Right cardiac atrium (tissue), 5 donors: ENCODE results near the gene MAGED2. TPM values are rescaled to one million over a fixed set of nuclear protein-coding genes. Genes with fewer than 3 reads are reported as not detected.
"Not testable (repeated sequence)": the region's sequence is repeated elsewhere in the genome, so short reads cannot be mapped to it uniquely, and the experiment has no call there.

ENCODE experiments used
- ATAC-seq, 2 donors: fragments of 200-7000 bp; cut with Tn5 transposase; one replicate each; pipeline versions ENCODE4 v1.8.0 to v1.9.1; 2020; ENCODE audit warnings: moderate library complexity in 2 of 2, mild to moderate bottlenecking in 1 of 2
- DNase-seq, 3 donors: peaks; one replicate each; pipeline ENCODE4 v3.0.0-alpha.2; 2020
- H3K27ac ChIP-seq: one replicate; pipeline ENCODE4 v1.5.1; 2013; ENCODE audit warnings: mild to moderate bottlenecking, low read length, control low read depth, moderate library complexity
- H3K27me3 ChIP-seq: one replicate; pipeline ENCODE4 v1.6.1; 2013; ENCODE audit not compliant: control insufficient read depth, insufficient read depth
- H3K4me1 ChIP-seq: one replicate; pipeline ENCODE4 v1.6.1; 2013; ENCODE audit warnings: low read length; ENCODE audit not compliant: control insufficient read depth, insufficient read depth
- H3K4me3 ChIP-seq: one replicate; pipeline ENCODE4 v1.5.1; 2013; ENCODE audit warnings: low read length, control low read depth
- H3K9me3 ChIP-seq: one replicate; pipeline ENCODE4 v1.6.1; 2013; ENCODE audit warnings: low read length; ENCODE audit not compliant: control insufficient read depth
- WGBS: extraction: QIAGEN DNeasy Blood & Tissue Kit; methylation state at CpG from one replicate; pipeline ENCODE4 v1.1.7; 2013; 5-methylcytosine and 5-hydroxymethylcytosine counted together
- intact Hi-C, 4 donors: fragments of 100-400 bp; cut with DNase I; formaldehyde crosslinking; loops; one replicate each; pipeline versions ENCODE4 v1.11.0 to v1.14.0; 2022 to 2023
- polyA plus RNA-seq: library from polyadenylated mRNA; stranded (reverse); fragments of 200-250 nt; gene quantifications from one replicate; pipeline ENCODE4 v1.2.3, GENCODE V29; 2013
- total RNA-seq, 4 donors: library from RNA; stranded (reverse); fragmentation: NEBNext Ultra II Directional; extraction: Animal tissue kit (Norgen Biotek cat#: 25700); gene quantifications; one replicate each; pipeline ENCODE4 v1.2.1, GENCODE V29; 2021
- donor health status: healthy with polysubstance abuse.
- donor health status: DM: no; HTN: yes; CAD: no.
- donor health status: DM: no; HTN: no; CAD: no.
- donor health status: DM: no; HTN: yes; CAD: no; lungs with severe emphysema.
- donor health status: DM: yes; HTN: yes; CAD: no.

The MAGED2 gene
- total and polyA plus RNA-seq, 5 donors = 97.3 to 134 (median 111) TPM

DNA sequence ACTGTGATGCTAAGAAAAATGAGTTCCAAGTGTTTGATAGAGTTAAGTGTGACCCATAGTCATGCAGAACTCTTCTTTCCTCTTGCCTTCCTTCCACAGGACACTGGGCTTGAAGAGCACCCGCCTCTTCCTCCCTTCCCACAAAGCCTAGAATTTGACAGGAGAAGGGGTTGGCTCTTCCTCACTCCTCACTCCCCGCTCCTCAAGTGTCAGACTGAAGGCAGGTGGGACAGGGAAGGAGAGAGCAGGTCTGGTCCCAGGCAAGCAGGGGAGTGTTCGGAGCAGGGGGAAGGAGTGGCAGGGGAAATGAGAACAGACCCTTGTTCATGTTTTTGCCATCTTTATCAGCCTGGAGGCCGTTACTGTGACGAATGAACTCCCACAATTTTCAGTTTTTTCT is 10.7 kb downstream of the MAGED2 start:
- intact Hi-C loops = no loop called here
- DNase-seq (no peak), ATAC-seq (no peak)
- H3K4me3 ChIP-seq = no peak overlapping the region
- H3K9me3 ChIP-seq = no peaks in the 10 kb centered on the region
- no peaks in the 10 kb centered on the region for H3K4me1 ChIP-seq
- H3K27ac ChIP-seq = no peak overlapping the region
- no peaks in the 10 kb centered on the region for H3K27me3 ChIP-seq
- 40% methylated on average over 5 of the region's 5 CpGs for WGBS

GRCh38 chrX:54819201-54819600 is 11.7 kb downstream of the MAGED2 start:
- no peaks in the 10 kb centered on the region for H3K27me3 ChIP-seq
- no peak overlapping the region for H3K27ac ChIP-seq
- no peaks in the 10 kb centered on the region for H3K9me3 ChIP-seq
- H3K4me3 ChIP-seq = no peak overlapping the region
- no peaks in the 10 kb centered on the region for H3K4me1 ChIP-seq
- DNase-seq = no peak
- no peak for ATAC-seq
- 63% methylated on average over 8 of the region's 8 CpGs for WGBS
- intact Hi-C loops = no loop called here

DNA sequence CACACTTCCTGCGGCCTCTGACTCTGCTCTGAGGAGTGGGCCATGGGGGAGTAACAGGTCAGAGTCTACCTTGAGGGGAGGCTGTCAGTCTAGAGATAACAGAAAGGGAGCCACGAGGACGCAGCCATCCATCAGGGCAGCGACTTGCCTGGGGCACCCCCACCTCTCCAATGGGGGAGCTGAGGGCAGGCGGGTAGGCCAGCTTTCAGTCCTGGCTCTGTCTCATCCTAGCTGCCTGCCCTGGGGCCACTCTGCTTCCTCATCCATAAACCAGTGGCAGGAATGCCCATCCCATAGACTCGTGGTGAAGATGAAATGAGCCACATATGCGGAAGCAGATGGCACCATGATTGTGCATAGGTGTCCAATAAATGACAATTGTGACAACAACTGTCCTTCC is 13.2 kb downstream of the MAGED2 start:
- H3K27me3 ChIP-seq = no peaks in the 10 kb centered on the region
- intact Hi-C loops = no loop called here
- 78% methylated on average over 6 of the region's 7 CpGs for WGBS
- H3K9me3 ChIP-seq = no peaks in the 10 kb centered on the region
- no peaks in the 10 kb centered on the region for H3K4me1 ChIP-seq
- DNase-seq (no peak), ATAC-seq (no peak)
- H3K4me3 ChIP-seq = no peak overlapping the region
- H3K27ac ChIP-seq = no peak overlapping the region

GRCh38 chrX:54821310-54821709 is 13.8 kb downstream of the MAGED2 start:
- no peaks in the 10 kb centered on the region for H3K27me3 ChIP-seq
- ATAC-seq (no peak), DNase-seq (no peak)
- intact Hi-C loops = no loop called here
- no peaks in the 10 kb centered on the region for H3K4me1 ChIP-seq
- H3K9me3 ChIP-seq = no peaks in the 10 kb centered on the region
- no peak overlapping the region for H3K4me3 ChIP-seq
- WGBS = 90% methylated on average over 2 of the region's 2 CpGs
- H3K27ac ChIP-seq = no peak overlapping the region

- intact Hi-C loops = no loop called here
- no peaks in the 10 kb centered on the region for H3K4me1 ChIP-seq
- no peak overlapping the region for H3K27ac ChIP-seq
- no peaks in the 10 kb centered on the region for H3K27me3 ChIP-seq
- H3K4me3 ChIP-seq = no peak overlapping the region
- DNase-seq (no peak), ATAC-seq (no peak)
- 96% methylated on average over 5 of the region's 5 CpGs for WGBS
- no peaks in the 10 kb centered on the region for H3K9me3 ChIP-seq
Observed at GRCh38 chrX:54824195-54824594, 16.6 kb downstream of the MAGED2 start.

DNA sequence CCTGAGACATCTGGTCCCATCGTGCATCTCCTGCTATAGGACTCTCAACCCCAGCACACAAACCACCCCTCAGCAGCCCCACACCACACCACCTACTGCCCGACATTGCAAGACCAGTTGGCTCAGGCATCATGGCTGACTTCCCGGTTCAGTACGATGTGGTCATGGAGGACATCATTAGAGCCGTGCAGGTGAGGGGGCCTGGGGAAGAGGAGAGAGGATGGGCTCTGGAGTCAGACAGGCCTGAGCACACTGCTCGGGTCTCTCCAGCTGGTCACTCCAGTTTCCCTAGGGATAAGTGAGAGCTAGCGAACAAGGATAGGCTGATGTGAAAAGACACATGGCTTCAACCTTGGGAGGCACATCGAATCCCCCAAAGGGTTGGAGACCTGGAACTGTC is 17.2 kb downstream of the MAGED2 start:
- no peaks in the 10 kb centered on the region for H3K9me3 ChIP-seq
- intact Hi-C loops = no loop called here
- 98% methylated on average over 8 of the region's 8 CpGs for WGBS
- H3K27ac ChIP-seq = no peak overlapping the region
- H3K4me3 ChIP-seq = no peak overlapping the region
- no peak for ATAC-seq
- no peak for DNase-seq
- H3K4me1 ChIP-seq = no peaks in the 10 kb centered on the region
- H3K27me3 ChIP-seq = no peaks in the 10 kb centered on the region

GRCh38 chrX:54825716-54826438 is 18.3 kb downstream of the MAGED2 start:
- Histone ChIP-seq H3K27me3 (no peaks in the 10 kb centered on the region), H3K4me3 (no peak overlapping the region), H3K9me3 (no peaks in the 10 kb centered on the region), H3K4me1 (no peaks in the 10 kb centered on the region), H3K27ac (no peak overlapping the region)
- 72% methylated on average over 8 of the region's 8 CpGs for WGBS
- ATAC-seq = no peak
- intact Hi-C loops = no loop called here
- DNase-seq = no peak

DNA sequence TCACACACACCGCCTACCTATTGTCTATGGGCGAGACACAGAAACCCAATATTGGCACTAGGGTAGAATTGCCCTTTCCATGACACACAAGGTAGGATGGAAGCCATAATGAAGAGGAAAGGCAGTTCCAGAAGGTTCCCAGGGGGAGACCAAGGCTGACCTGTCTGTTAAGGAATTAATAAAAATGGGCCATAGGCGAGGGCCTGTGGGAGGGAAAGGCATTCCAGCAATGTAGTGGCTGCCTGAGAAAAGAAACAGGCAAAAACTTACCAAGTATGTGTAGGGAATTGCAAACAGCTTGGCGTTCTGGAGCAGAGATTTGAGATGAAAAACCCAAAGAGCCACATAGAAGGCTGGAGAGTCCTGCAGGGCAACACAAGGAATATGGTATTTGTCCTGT is 19.1 kb downstream of the MAGED2 start:
- 80% methylated on average over 4 of the region's 4 CpGs for WGBS
- intact Hi-C loops = no loop called here
- no peak for ATAC-seq
- H3K4me1 ChIP-seq = no peaks in the 10 kb centered on the region
- H3K27ac ChIP-seq = no peak overlapping the region
- no peaks in the 10 kb centered on the region for H3K9me3 ChIP-seq
- no peak for DNase-seq
- H3K27me3 ChIP-seq = no peaks in the 10 kb centered on the region
- no peak overlapping the region for H3K4me3 ChIP-seq

GRCh38 chrX:54838583-54838982 is 31.0 kb downstream of the MAGED2 start:
- Histone ChIP-seq H3K4me3 (no peak overlapping the region), H3K9me3 (no peaks in the 10 kb centered on the region), H3K27ac (no peak overlapping the region), H3K4me1 (no peaks in the 10 kb centered on the region), H3K27me3 (no peaks in the 10 kb centered on the region)
- ATAC-seq (no peak), DNase-seq (no peak)
- intact Hi-C loops = no loop called here
- WGBS = 86% methylated on average over 3 of the region's 3 CpGs

- ATAC-seq = peak in 1 of 2 donors; percentile 60
- DNase-seq, H3K9me3 ChIP-seq, intact Hi-C loops, H3K27me3 ChIP-seq, H3K4me1 ChIP-seq, H3K4me3 ChIP-seq, H3K27ac ChIP-seq: not testable (repeated sequence)
- WGBS = 15% methylated on average over 3 of the region's 3 CpGs
Observed at GRCh38 chrX:54841184-54841874, 33.8 kb downstream of the MAGED2 start.

DNA sequence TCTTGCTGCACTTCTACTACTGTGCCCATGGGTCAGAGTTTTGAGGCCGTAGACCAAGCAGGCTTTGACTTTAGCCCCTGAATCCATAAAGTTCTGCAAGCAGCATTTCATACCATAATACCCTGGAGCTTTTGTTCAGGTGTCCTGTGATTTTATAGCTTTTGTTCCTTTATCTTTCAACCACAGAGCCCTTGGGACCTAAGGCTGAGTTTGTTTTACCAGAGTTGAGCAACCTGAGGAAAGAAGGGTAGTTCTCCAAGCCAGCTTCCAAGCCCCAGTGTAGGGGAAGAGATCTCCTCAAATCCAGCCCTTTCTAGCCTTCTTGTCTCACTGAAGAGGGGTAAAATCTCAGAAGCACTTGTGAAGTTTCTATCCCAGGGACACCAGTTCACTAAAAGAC is 35.1 kb downstream of the MAGED2 start:
- Histone ChIP-seq H3K4me1 (no peaks in the 10 kb centered on the region), H3K9me3 (no peaks in the 10 kb centered on the region), H3K27ac (no peak overlapping the region), H3K27me3 (no peaks in the 10 kb centered on the region), H3K4me3 (no peak overlapping the region)
- intact Hi-C loops = no loop called here
- 87% methylated on average over 1 of the region's 1 CpG for WGBS
- DNase-seq (no peak), ATAC-seq (no peak)
